H54 (cell line): ENCODE results near the gene AMACR.
A peak's percentile ranks its signal among the peaks of the same experiment; 100 is the strongest.
"Not testable (repeated sequence)": the region's sequence is repeated elsewhere in the genome, so short reads cannot be mapped to it uniquely, and the experiment has no call there.

Experiments used
- DNase-seq: peaks from one replicate; pipeline ENCODE4 v3.0.0; 2011; ENCODE audit warnings: low spot score, mixed read lengths; ENCODE audit not compliant: insufficient read length
- FAIRE-seq: peaks from 3 replicates; lab custom pipeline; 2011; peaks lifted over from hg19 to GRCh38; lab: Jason Lieb, UNC
- POLR2A ChIP-seq: IDR thresholded peaks from 2 replicates; pipeline ENCODE4 v1.6.1; 2011; ENCODE audit warnings: low read depth, mild to moderate bottlenecking, low read length

AMACR gene

GRCh38 chr5:34043099-34043876 lies 35.4 kb upstream of the AMACR start, which contains the start of gene C1QTNF3:
Gene C1QTNF3 (minus strand): TSS chr5:34043213. CDS start chr5:34043125, 88 bp downstream.
- FAIRE-seq (no peak), DNase-seq (no peak)
- TF ChIP-seq POLR2A = no peak

GRCh38 chr5:34042321-34042720 lies 34.5 kb upstream of the AMACR start:
- DNase-seq (no peak), FAIRE-seq (no peak)
- TF ChIP-seq POLR2A = no peak

- TF ChIP-seq POLR2A = no peak
- no peak for FAIRE-seq
- DNase-seq = no peak
Measured at GRCh38 chr5:34041247-34041972, 33.6 kb upstream of the AMACR start.

GRCh38 chr5:34040472-34040871 lies 32.6 kb upstream of the AMACR start:
- no peak for FAIRE-seq
- no peak for TF ChIP-seq POLR2A

DNA sequence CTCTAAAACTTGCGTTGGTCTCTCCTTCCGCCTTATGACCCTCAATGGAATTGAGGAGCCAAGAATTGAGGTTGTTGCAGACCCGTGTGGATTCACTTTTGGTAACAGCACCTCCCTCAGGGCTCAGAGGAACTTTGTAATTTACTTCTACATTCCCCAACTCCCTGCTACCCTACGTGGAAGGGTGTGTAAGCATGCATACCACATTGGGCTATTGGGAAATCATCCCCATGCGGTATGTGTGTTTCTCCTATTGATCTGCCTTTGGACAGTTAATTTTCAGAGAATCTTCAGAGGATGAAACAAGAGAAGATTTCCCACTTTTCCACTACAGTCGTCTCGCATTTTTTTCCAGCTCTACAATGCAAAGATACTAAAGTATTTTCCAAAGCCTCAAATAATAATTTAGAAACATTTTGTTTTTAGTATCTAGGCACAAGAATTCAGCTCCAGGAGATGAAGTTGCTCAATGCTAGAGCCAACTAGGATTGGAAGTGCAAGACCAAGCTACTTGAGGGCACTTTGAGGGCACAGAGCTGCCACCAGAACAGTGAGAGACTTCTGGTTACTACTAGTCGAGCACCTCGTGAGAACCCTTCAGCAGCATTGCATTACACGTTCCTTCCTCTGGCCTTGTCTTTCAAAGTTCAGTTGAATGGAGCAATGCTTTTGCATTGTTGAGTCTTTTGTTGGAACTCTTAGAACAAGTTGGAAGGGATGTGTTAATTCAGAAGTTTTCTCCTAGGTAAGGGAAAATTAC lies 31.7 kb upstream of the AMACR start:
- FAIRE-seq (no peak), DNase-seq (no peak)
- no peak for TF ChIP-seq POLR2A

More at GRCh38 chr5:34040472-34040871, 32.6 kb upstream of the AMACR start:
- no peak for DNase-seq

GRCh38 chr5:34038838-34039237 lies 31.0 kb upstream of the AMACR start:
- no peak for FAIRE-seq
- TF ChIP-seq POLR2A = no peak
- DNase-seq = no peak

DNA sequence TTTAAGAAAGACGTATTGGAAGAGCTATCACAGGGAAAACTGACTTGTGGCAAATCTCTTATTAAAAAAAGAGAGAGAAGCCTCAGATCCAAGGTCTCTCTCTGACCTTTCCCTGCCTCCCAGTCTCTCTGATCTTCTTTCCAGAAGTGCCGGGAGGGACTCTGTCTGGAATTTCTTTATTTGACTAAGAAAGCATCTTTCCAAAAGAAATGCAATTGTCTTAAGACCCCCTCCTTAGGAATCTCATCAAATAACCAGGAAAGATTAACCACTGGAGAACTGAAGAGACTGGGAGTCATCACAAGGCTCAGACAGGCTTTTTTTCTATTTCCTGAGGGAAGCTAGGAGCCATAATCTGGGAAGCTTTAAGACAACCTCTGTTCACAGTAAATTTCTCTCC lies 30.5 kb upstream of the AMACR start:
- FAIRE-seq = no peak
- no peak for DNase-seq

DNA sequence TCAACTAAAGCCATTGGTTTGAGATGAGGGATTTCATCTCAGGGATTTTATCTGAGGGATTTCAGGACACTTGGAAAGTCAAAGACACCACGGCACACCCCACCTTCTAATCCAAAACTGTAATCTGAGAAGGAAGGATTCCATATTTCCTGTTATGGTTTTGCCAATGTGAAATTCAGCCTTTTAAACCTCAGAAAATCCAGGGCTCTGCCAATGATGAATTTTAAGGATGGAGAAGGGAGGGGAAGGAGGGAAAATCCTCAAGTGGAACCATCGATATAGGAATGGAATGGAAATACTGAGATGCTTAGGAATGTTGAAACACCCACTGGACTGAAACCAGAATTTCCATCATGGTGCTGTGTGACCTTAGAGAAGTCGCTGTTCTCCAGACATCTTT lies 29.9 kb upstream of the AMACR start:
- TF ChIP-seq POLR2A = no peak
- FAIRE-seq (no peak), DNase-seq (no peak)

More for the DNA sequence above, 30.5 kb upstream of the AMACR start:
- TF ChIP-seq POLR2A = no peak

- FAIRE-seq (no peak), DNase-seq (no peak)
- TF ChIP-seq POLR2A = no peak
Measured at GRCh38 chr5:34035756-34036155, 27.9 kb upstream of the AMACR start.

- TF ChIP-seq POLR2A = no peak
- FAIRE-seq = no peak
- DNase-seq = no peak
Measured at GRCh38 chr5:34034534-34035327, 26.9 kb upstream of the AMACR start.

- no peak for TF ChIP-seq POLR2A
- no peak for FAIRE-seq
- DNase-seq = no peak
Measured at GRCh38 chr5:34031966-34032365, 24.1 kb upstream of the AMACR start.

GRCh38 chr5:34031117-34031516 lies 23.3 kb upstream of the AMACR start:
- FAIRE-seq (peak; percentile 20), DNase-seq (no peak)
- TF ChIP-seq POLR2A = no peak

- DNase-seq = not testable (repeated sequence)
- peak; percentile 11 for FAIRE-seq
Measured at GRCh38 chr5:34030585-34030984, 22.7 kb upstream of the AMACR start.

- no peak for FAIRE-seq
- DNase-seq = no peak
- no peak for TF ChIP-seq POLR2A
Measured at GRCh38 chr5:34030048-34030447, 22.2 kb upstream of the AMACR start.
